Nephron (organoid): Measurements from ENCODE around the gene ANO10.

Experiments used
- H3K27ac Mint-ChIP-seq, 3 experiments: 2 replicates each; pipeline ENCODE4 v1.8.0; 2020; ENCODE audit warnings: mixed read lengths in 3 of 3, mild to moderate bottlenecking in 2 of 3, moderate library complexity in 1 of 3
- H3K27me3 Mint-ChIP-seq: 2 replicates; pipeline ENCODE4 v1.8.0; 2021; ENCODE audit warnings: low read depth, mild to moderate bottlenecking, moderate library complexity, mixed read lengths
- H3K36me3 Mint-ChIP-seq: 2 replicates; pipeline ENCODE4 v1.8.0; 2020; ENCODE audit warnings: low read depth, mixed read lengths
- H3K4me1 Mint-ChIP-seq: 2 replicates; pipeline ENCODE4 v1.8.0; 2020; ENCODE audit warnings: mixed read lengths
- H3K4me3 Mint-ChIP-seq, 3 experiments: 2 replicates each; pipeline ENCODE4 v1.8.0; 2020; ENCODE audit warnings: mild to moderate bottlenecking in 3 of 3, mixed read lengths in 3 of 3, moderate library complexity in 2 of 3
- H3K9me3 Mint-ChIP-seq: 2 replicates; pipeline ENCODE4 v1.8.0; 2020; ENCODE audit warnings: mixed read lengths
- CTCF ChIP-seq, 3 experiments: fragments of 200-600 bp; sonication (generic); IDR thresholded peaks; one replicate each; pipeline ENCODE4 v1.5.0; 2021; ENCODE audit warnings: antibody characterized with exemption in 3 of 3; ENCODE audit not compliant: unreplicated experiment in 3 of 3

Gene ANO10

GRCh38 chr3:43632269-43632733 is 10.5 kb upstream of the ANO10 start:
- no peak for TF ChIP-seq CTCF (IDR thresholded peaks at IDR 0.05; ENCODE audit: unreplicated experiment in 3 of 3)
- no peaks in the 10 kb centered on the region for H3K36me3 Mint-ChIP-seq
- no peaks in the 10 kb centered on the region for H3K27me3 Mint-ChIP-seq
- peaks cover 2% of the 10 kb centered on the region for H3K9me3 Mint-ChIP-seq
- H3K27ac Mint-ChIP-seq, result no peak overlapping the region
- H3K4me3 Mint-ChIP-seq, result no peak overlapping the region
- H3K4me1 Mint-ChIP-seq, result peaks cover 14% of the 10 kb centered on the region

- no peak overlapping the region for H3K27ac Mint-ChIP-seq
- peaks cover 6% of the 10 kb centered on the region for H3K4me1 Mint-ChIP-seq
- TF ChIP-seq CTCF (IDR thresholded peaks at IDR 0.05; ENCODE audit: unreplicated experiment in 3 of 3), result no peak
- H3K27me3 Mint-ChIP-seq, result no peaks in the 10 kb centered on the region
- H3K4me3 Mint-ChIP-seq, result no peak overlapping the region
- no peaks in the 10 kb centered on the region for H3K36me3 Mint-ChIP-seq
- H3K9me3 Mint-ChIP-seq, result peaks cover 2% of the 10 kb centered on the region
These were observed 7.9 kb upstream of the ANO10 start for GRCh38 chr3:43629741-43630140.

GRCh38 chr3:43629257-43629656 is 7.4 kb upstream of the ANO10 start:
- Mint-ChIP-seq H3K4me1 (peaks cover 6% of the 10 kb centered on the region), H3K27me3 (peaks cover 3% of the 10 kb centered on the region), H3K9me3 (no peaks in the 10 kb centered on the region), H3K36me3 (no peaks in the 10 kb centered on the region), H3K4me3 (no peak overlapping the region), H3K27ac (no peak overlapping the region)
- no peak for TF ChIP-seq CTCF (IDR thresholded peaks at IDR 0.05; ENCODE audit: unreplicated experiment in 3 of 3)

GRCh38 chr3:43627360-43627759 is 5.5 kb upstream of the ANO10 start:
- TF ChIP-seq CTCF (IDR thresholded peaks at IDR 0.05; ENCODE audit: unreplicated experiment in 3 of 3), result no peak
- no peak overlapping the region for H3K4me3 Mint-ChIP-seq
- peaks cover 4% of the 10 kb centered on the region for H3K27me3 Mint-ChIP-seq
- H3K4me1 Mint-ChIP-seq, result peaks cover 8% of the 10 kb centered on the region
- H3K36me3 Mint-ChIP-seq, result no peaks in the 10 kb centered on the region
- no peak overlapping the region for H3K27ac Mint-ChIP-seq
- no peaks in the 10 kb centered on the region for H3K9me3 Mint-ChIP-seq

DNA sequence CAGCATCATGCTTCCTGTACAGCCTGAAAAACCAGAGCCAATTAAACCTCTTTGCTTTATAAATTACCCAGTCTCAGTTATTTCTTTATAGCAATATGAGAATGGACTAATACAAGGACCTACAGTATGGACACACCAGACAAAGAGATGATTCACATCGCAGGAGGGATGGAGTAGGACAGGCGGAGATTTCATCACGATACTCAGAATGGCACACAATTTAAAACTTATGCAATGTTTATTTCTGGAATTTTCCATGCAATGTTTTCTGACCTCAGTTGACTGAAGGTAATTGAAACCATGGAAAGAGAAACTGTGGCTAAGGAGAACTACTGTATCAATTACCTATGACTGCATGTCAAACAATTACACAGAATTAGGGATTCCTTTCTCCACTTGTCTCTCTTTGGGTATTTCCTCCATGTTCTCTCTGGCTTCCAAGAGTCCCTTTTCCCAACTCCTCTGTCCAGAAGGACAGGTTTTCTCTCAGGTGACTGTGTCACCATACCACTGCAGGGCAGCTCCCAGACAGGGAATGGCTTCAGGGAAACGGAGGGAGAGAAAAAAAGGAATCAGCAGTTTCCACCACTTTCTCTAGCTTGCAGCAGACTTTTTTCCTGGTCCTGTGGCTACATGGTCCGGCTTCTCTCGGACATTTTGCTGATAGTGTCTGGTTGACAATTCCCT is 3.0 kb upstream of the ANO10 start:
- peaks cover 4% of the 10 kb centered on the region for H3K27me3 Mint-ChIP-seq
- H3K36me3 Mint-ChIP-seq, result no peaks in the 10 kb centered on the region
- peak overlapping the region; percentile 4 to 56 (median 39) for H3K4me3 Mint-ChIP-seq
- no peak for TF ChIP-seq CTCF (IDR thresholded peaks at IDR 0.05; ENCODE audit: unreplicated experiment in 3 of 3)
- no peaks in the 10 kb centered on the region for H3K9me3 Mint-ChIP-seq
- peak overlapping the region in 1 of 3 experiments; percentile 7 for H3K27ac Mint-ChIP-seq
- peaks cover 14% of the 10 kb centered on the region for H3K4me1 Mint-ChIP-seq
